HepG2 (cell line): ENCODE results near the gene HOXA10. TPM values are rescaled to one million over a fixed set of nuclear protein-coding genes. Genes with fewer than 3 reads are reported as not detected.
A peak's percentile ranks its signal among the peaks of the same experiment; 100 is the strongest.

Experiments
- ARID3A ChIP-seq: IDR thresholded peaks from 2 replicates; pipeline ENCODE4 v1.6.1; 2012; ENCODE audit warnings: low read depth, low read length, improper control_type of control experiment
- KAT7 ChIP-seq: IDR thresholded peaks from 2 replicates; pipeline ENCODE4 v1.6.1; 2018; ENCODE audit warnings: borderline replicate concordance, missing compliant biosample characterization
- KDM2A ChIP-seq: sonication (generic); formaldehyde crosslinking; IDR thresholded peaks from 2 replicates; pipeline ENCODE4 v1.4.0; 2020; ENCODE audit warnings: low read depth, missing genetic modification reagents, borderline replicate concordance
- PATZ1 ChIP-seq: sonication (generic); formaldehyde crosslinking; IDR thresholded peaks from 2 replicates; pipeline ENCODE4 v1.4.0; 2020; ENCODE audit warnings: missing genetic modification reagents
- PHF8 ChIP-seq: sonication (generic); formaldehyde crosslinking; IDR thresholded peaks from 2 replicates; pipeline ENCODE4 v1.5.0; 2020; ENCODE audit warnings: missing genetic modification reagents
- RNF2 ChIP-seq: fragments of 450-650 bp; conservative IDR thresholded peaks from 2 replicates; pipeline ENCODE4 v1.6.1; 2016; ENCODE audit warnings: low read depth
- ZBTB10 ChIP-seq: sonication (generic); formaldehyde crosslinking; IDR thresholded peaks from 2 replicates; pipeline ENCODE4 v1.4.0; 2020; ENCODE audit warnings: missing genetic modification reagents, borderline replicate concordance
- ZBTB33 ChIP-seq: sonication (generic); formaldehyde crosslinking; IDR thresholded peaks from 2 replicates; pipeline ENCODE4 v1.4.0; 2020; ENCODE audit warnings: missing genetic modification reagents
- ZFY ChIP-seq: sonication (generic); formaldehyde crosslinking; IDR thresholded peaks from 2 replicates; pipeline ENCODE4 v1.4.0; 2020; ENCODE audit warnings: missing genetic modification reagents
- ZNF687 ChIP-seq: sonication (generic); formaldehyde crosslinking; IDR thresholded peaks from 2 replicates; pipeline ENCODE4 v1.5.1; 2020; ENCODE audit warnings: mild to moderate bottlenecking, missing genetic modification reagents, moderate library complexity
- polyA plus RNA-seq, 8 experiments: library from polyadenylated mRNA; depleted of rRNA in 3 of 8; stranded (reverse) in 7 of 8; unstranded in 1 of 8; fragments of >200 nt; fragmentation: Illumina TruSeq in 4 of 8; extraction: Trizol in 4 of 8; gene quantifications; 2 replicates each; pipeline versions ENCODE4 v1.2.1 to v1.2.3, GENCODE V29; 2011 to 2016; ENCODE audit warnings: low read depth in 4 of 8, missing spikeins in 1 of 8, mixed read lengths in 1 of 8; ENCODE audit not compliant: insufficient read depth in 1 of 8
- total RNA-seq, 5 experiments: library from RNA; depleted of rRNA; stranded (reverse); fragments of >200 nt; fragmentation: Illumina TruSeq; extraction: Trizol; gene quantifications; 2 replicates each; pipeline ENCODE4 v1.2.3, GENCODE V29; 2016; ENCODE audit warnings: low read depth in 1 of 5

Gene HOXA10
- total and polyA plus RNA-seq, 2 of the 13 experiments (the other 11 are each of a cell fraction or from before 2014, with no cell fraction given), result not detected

- TF ChIP-seq KAT7 (CRISPR knock-in tag), result no peak
- peak; percentile 26; the same call in 1 of the 2 replicates for TF ChIP-seq PATZ1
- peak; percentile 27; the same call in 1 of the 2 replicates for TF ChIP-seq ZFY
- peak; percentile 78 for TF ChIP-seq RNF2
- 0 out of 2 replicates have a peak, but pooled peaks have one; percentile 44 for TF ChIP-seq ZBTB10 (CRISPR knock-in tag)
- peak; percentile 64 for TF ChIP-seq KDM2A (CRISPR knock-in tag)
- peak; percentile 61; the same call in 1 of the 2 replicates for TF ChIP-seq ZBTB33 (CRISPR knock-in tag)
- TF ChIP-seq ZNF687 (CRISPR knock-in tag), result peak; percentile 57
- peak; percentile 15; the same call in 1 of the 2 replicates for TF ChIP-seq PHF8 (CRISPR knock-in tag)
- 0 out of 2 replicates have a peak, but pooled peaks have one; percentile 13 for TF ChIP-seq ARID3A
Measured at GRCh38 chr7:27179503-27180430, 5.6 kb upstream of the HOXA10 start (continued).
